ENCODE measurements around the gene LINGO3.

DNA sequence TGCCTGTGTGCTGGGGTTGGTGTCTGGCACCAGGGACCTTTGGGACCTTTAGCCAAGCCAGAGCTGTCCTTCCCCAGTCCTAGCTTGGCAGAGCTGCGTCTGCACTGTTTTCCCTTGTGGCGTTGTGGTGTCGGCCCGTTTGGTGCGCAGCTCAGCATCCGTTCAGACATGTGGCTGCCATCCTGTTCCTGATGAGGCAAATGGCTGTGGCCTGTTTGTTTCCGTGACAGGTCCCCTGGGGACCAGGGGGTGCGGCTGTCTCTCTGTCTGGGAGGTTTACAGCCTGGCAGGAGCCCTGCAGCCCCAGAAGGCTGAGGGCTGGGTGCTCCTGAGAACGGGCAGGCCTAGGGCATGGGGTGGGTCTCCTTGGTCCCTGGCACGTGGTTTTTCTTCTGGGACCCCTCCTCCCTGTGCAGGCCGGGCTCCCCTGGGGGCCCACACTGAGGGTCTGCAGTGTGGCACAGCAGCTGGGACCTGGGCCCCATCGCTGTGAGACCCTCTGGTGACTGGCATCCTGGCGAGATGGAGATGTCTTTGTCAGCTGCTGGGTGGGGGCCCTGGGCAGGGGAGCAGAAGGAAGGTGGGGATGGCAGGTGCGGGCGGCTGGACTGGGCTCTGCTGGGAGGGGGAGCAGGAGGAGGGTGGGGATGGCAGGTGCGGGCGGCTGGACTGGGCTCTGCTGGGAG, 24.5 kb upstream of the LINGO3 start:
- TF ChIP-seq SUZ12 (IDR thresholded peaks at IDR 0.05), result no peak
- no peak for TF ChIP-seq FOXK2 (IDR thresholded peaks at IDR 0.05)
- TF ChIP-seq HDGF (IDR thresholded peaks at IDR 0.05; ENCODE audit: borderline replicate concordance), result no peak
- TF ChIP-seq FOXA1 (IDR thresholded peaks at IDR 0.05), result no peak
- TF ChIP-seq SP1 (IDR thresholded peaks at IDR 0.05), result no peak
- TF ChIP-seq BHLHE40 (IDR thresholded peaks at IDR 0.05; ENCODE audit: borderline replicate concordance), result no peak
- TF ChIP-seq FOXM1 (IDR thresholded peaks at IDR 0.05; ENCODE audit: borderline replicate concordance), result no peak
- TF ChIP-seq ZNF384 (IDR thresholded peaks at IDR 0.05), result no peak
